ENCODE data around the gene ZNF525.
A peak's percentile ranks its signal among the peaks of the same experiment; 100 is the strongest.
"Not testable (repeated sequence)": the region's sequence is repeated elsewhere in the genome, so short reads cannot be mapped to it uniquely, and the experiment has no call there.

The ZNF525 gene

DNA sequence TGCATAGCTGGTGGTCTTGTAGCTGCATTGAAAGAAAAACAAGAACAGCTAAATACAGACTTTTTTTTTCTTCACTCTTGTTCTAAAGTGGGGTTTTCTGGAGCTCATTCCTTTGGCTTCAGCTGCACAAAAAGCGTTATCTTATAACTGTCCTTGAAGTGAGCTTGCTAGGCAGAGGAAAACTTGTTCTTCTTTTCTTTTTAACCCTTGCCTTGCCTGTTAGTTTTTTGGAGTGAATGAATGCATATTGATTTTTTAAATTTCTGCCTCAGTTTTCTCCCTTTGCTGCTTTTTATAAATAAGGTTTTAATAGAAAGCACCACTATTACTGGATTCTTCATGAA lies 31.0 kb downstream of the ZNF525 start:
- Histone ChIP-seq H3K4me1 (ENCODE audit: control insufficient read depth, insufficient read depth, low read length) (peaks cover 8% of the 10 kb centered on the region), H3K9ac (ENCODE audit: low read depth, low read length) (no peak overlapping the region), H3K9me3 (replicated peaks; ENCODE audit: low read length) (peaks cover 2% of the 10 kb centered on the region), H3K4me2 (ENCODE audit: low read length) (peak overlapping the region; percentile 87), H3K36me3 (ENCODE audit: insufficient read depth, low read length) (peaks cover 16% of the 10 kb centered on the region), H3K4me3 (ENCODE audit: low read length) (peak overlapping the region; percentile 93), H3K27me3 (ENCODE audit: control insufficient read depth, insufficient read depth, low read length) (no peaks in the 10 kb centered on the region)

- peaks cover 17% of the 10 kb centered on the region for H3K36me3 ChIP-seq (ENCODE audit: insufficient read depth, low read length)
- H3K4me1 ChIP-seq (ENCODE audit: control insufficient read depth, insufficient read depth, low read length); H3K9me3 ChIP-seq (replicated peaks; ENCODE audit: low read length); H3K27me3 ChIP-seq (ENCODE audit: control insufficient read depth, insufficient read depth, low read length); H3K4me2 ChIP-seq (ENCODE audit: low read length); H3K4me3 ChIP-seq (ENCODE audit: low read length); H3K9ac ChIP-seq (ENCODE audit: low read depth, low read length): not testable (repeated sequence)
Measured at GRCh38 chr19:53397918-53398317, 32.4 kb downstream of the ZNF525 start.

DNA sequence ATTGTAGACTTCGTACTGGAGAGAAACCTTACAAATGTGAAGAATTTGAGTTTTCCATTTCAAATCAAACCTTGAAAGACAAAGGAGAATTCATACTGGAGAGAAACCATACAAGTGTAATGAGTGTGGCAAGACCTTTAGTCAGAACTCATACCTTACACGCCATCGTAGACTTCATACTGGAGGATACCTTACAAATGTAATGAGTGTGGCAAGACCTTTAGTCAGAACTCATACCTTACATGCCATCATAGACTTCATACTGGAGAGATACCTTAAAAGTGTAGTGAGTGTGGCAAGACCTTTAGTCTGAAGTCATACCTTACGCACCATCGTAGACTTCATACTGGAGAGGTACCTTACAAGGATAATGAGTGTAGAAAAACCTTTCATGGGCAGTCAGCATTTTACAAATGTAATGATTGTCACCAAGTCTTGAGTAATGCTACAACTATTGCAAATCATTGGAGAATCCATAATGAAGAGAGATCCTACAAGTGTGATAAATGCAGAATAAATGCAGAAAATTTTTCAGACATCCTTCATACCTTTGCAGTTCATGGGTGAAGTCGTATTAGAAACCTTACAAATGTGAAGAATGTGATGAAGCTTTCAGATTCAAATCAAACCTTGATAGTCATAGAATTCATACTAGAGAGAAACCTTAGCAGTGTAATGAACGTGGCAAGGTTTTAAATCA lies 44.1 kb downstream of the ZNF525 start:
- no peak overlapping the region for H3K4me3 ChIP-seq (ENCODE audit: low read length)
- no peak overlapping the region for H3K4me2 ChIP-seq (ENCODE audit: low read length)
- no peaks in the 10 kb centered on the region for H3K27me3 ChIP-seq (ENCODE audit: control insufficient read depth, insufficient read depth, low read length)
- H3K9ac ChIP-seq (ENCODE audit: low read depth, low read length) = no peak overlapping the region
- peaks cover 41% of the 10 kb centered on the region for H3K9me3 ChIP-seq (replicated peaks; ENCODE audit: low read length)
- no peaks in the 10 kb centered on the region for H3K4me1 ChIP-seq (ENCODE audit: control insufficient read depth, insufficient read depth, low read length)
- peaks cover 50% of the 10 kb centered on the region for H3K36me3 ChIP-seq (ENCODE audit: insufficient read depth, low read length)

GRCh38 chr19:53420520-53421315 lies 55.2 kb downstream of the ZNF525 start:
- not testable (repeated sequence) for H3K4me1 ChIP-seq (ENCODE audit: control insufficient read depth, insufficient read depth, low read length); H3K4me3 ChIP-seq (ENCODE audit: low read length); H3K9me3 ChIP-seq (replicated peaks; ENCODE audit: low read length); H3K36me3 ChIP-seq (ENCODE audit: insufficient read depth, low read length); H3K9ac ChIP-seq (ENCODE audit: low read depth, low read length); H3K4me2 ChIP-seq (ENCODE audit: low read length); H3K27me3 ChIP-seq (ENCODE audit: control insufficient read depth, insufficient read depth, low read length)

DNA sequence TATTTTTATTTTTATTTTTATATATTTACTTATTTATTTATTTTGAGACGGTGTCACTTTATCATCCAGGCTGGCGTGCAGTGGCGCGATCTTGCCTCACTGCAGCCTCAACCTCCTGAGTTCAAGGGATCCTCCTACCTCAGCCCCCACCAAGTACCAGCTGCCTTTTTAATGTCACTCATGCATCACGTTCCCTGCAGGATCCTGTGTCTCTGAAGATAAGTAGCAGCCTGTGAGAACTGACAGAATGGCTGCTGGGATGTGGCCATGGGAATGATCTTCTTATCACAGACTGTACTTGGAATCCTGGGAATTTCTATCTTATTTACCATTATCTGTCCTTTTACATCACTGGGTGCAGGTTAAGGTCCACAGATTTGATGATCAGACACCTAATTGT lies 57.0 kb downstream of the ZNF525 start:
- no peak overlapping the region for H3K9ac ChIP-seq (ENCODE audit: low read depth, low read length)
- no peaks in the 10 kb centered on the region for H3K27me3 ChIP-seq (ENCODE audit: control insufficient read depth, insufficient read depth, low read length)
- H3K4me2 ChIP-seq (ENCODE audit: low read length) = no peak overlapping the region

DNA sequence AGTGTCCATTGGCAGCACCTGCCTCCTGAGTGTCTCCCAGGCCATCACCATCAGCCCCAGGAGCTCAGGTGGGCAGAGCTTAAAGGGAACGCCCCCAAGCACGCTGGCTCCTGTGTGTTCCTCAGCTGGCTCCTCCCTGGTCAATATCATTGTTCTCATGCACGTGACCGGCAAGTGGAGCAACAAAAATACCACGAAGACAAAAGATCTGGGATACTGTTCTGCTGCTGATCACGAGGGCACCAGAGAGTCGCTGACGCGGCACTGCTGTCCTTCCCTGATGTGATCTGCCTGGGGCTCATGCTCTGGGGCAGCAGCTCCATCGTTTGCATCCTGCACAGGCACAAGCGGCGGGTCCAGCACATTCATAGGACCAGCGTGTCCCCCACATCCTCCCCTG lies 57.6 kb downstream of the ZNF525 start:
- H3K27me3 ChIP-seq (ENCODE audit: control insufficient read depth, insufficient read depth, low read length); H3K4me2 ChIP-seq (ENCODE audit: low read length); H3K4me1 ChIP-seq (ENCODE audit: control insufficient read depth, insufficient read depth, low read length); H3K9me3 ChIP-seq (replicated peaks; ENCODE audit: low read length); H3K9ac ChIP-seq (ENCODE audit: low read depth, low read length); H3K4me3 ChIP-seq (ENCODE audit: low read length); H3K36me3 ChIP-seq (ENCODE audit: insufficient read depth, low read length): not testable (repeated sequence)

More for the DNA sequence above, 57.0 kb downstream of the ZNF525 start:
- H3K4me3 ChIP-seq (ENCODE audit: low read length) = no peak overlapping the region
- no peaks in the 10 kb centered on the region for H3K36me3 ChIP-seq (ENCODE audit: insufficient read depth, low read length)
- H3K9me3 ChIP-seq (replicated peaks; ENCODE audit: low read length) = peaks cover 4% of the 10 kb centered on the region
- no peaks in the 10 kb centered on the region for H3K4me1 ChIP-seq (ENCODE audit: control insufficient read depth, insufficient read depth, low read length)

DNA sequence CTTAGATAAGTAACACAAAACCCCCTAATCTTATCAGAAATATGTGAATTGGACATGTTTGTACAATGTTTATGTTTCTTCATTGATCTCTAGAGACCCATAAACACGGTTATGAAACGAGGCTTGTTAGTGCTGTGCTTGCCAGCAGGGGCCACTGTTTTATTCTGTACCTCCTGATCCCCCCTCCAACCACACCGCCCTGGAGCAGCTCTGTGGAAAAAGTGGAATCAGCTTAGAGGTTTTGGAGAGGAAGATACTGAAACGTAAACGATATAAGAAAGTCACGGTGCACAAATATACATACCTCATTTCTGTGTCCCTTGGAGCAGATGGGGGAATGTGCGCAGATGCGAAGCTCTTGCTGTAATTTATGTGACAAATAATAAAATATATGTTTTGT lies 58.2 kb downstream of the ZNF525 start:
- H3K36me3 ChIP-seq (ENCODE audit: insufficient read depth, low read length); H3K9ac ChIP-seq (ENCODE audit: low read depth, low read length); H3K4me2 ChIP-seq (ENCODE audit: low read length); H3K4me3 ChIP-seq (ENCODE audit: low read length); H3K4me1 ChIP-seq (ENCODE audit: control insufficient read depth, insufficient read depth, low read length); H3K27me3 ChIP-seq (ENCODE audit: control insufficient read depth, insufficient read depth, low read length); H3K9me3 ChIP-seq (replicated peaks; ENCODE audit: low read length): not testable (repeated sequence)

DNA sequence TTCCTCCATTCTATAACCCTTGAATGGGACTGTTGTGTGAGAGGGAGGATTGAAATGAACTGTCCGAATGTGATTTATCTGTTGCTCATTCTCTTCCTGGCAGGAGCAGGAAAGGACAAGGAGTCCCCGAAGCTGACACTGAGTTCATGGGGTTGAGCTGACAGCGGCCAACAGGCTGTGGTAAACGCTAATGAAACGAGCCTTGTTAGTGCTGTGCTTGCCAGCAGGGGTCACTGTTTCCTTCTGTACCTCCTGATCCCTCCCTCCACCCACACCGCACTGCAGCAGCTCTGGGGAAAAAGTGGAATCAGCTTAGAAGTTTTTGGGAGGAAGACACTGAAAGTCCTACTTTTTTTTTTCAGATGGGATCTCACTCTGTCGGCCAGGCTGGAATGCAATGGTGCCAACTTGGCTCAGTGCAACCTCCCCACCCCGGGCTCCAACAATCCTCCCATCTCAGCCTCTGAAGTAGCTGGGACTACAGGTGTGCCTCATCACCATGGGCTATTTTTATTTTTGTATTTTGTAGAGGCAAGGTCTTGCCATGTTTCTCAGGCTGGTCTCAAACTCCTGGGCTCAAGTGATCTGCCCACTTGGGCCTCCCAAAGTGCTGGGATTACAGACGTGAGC lies 59.6 kb downstream of the ZNF525 start:
- no peaks in the 10 kb centered on the region for H3K4me1 ChIP-seq (ENCODE audit: control insufficient read depth, insufficient read depth, low read length)
- no peaks in the 10 kb centered on the region for H3K36me3 ChIP-seq (ENCODE audit: insufficient read depth, low read length)
- H3K4me3 ChIP-seq (ENCODE audit: low read length) = no peak overlapping the region
- no peak overlapping the region for H3K9ac ChIP-seq (ENCODE audit: low read depth, low read length)
- no peaks in the 10 kb centered on the region for H3K27me3 ChIP-seq (ENCODE audit: control insufficient read depth, insufficient read depth, low read length)
- no peaks in the 10 kb centered on the region for H3K9me3 ChIP-seq (replicated peaks; ENCODE audit: low read length)
- H3K4me2 ChIP-seq (ENCODE audit: low read length) = no peak overlapping the region

DNA sequence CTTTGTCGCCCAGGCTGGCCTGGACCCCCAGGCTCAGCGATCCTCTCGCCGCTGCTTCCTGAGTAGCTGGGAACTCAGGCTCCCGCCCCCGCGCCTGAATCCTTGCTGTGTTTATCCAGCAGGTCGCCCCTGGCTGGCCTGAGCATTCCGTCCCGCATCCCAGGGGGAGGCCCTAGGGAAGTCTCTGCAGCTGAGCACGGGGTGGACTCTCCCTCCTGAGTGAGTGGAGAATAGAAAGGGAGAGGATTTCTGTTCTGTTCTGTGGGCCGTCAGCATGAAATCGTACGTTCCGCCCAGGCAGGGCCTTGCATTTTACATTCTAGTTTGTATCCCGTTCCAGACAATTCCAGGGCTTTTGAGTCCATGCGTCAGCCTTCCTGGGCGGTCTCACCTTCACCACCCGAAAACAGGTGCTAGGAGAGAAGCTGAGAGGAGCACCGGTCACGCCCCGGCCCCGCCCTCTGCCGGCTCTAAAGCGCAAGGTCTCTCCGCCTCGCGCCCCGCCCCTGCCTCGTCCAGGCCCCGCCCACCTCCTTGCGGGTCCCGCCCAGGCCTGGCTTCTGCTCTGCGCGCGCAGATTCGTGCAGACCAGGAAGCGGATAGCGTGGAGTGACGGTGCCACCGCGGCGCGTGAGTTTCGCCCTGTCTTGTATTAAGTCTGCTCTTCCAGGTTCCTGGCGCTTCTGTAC lies 66.0 kb downstream of the ZNF525 start, which contains the start of gene ZNF761:
Gene ZNF761 (plus strand): TSS at position 586 of the 689 bp plus-strand sequence. CDS start 15,285 bp downstream, outside the sequence.
- H3K4me2 ChIP-seq (ENCODE audit: low read length) = peak within 1 kb of the TSS; percentile 94
- no peaks in the 10 kb centered on the region for H3K4me1 ChIP-seq (ENCODE audit: control insufficient read depth, insufficient read depth, low read length)
- H3K9ac ChIP-seq (ENCODE audit: low read depth, low read length) = peak within 1 kb of the TSS; percentile 97
- H3K4me3 ChIP-seq (ENCODE audit: low read length) = peak within 1 kb of the TSS; percentile 96
- H3K27me3 ChIP-seq (ENCODE audit: control insufficient read depth, insufficient read depth, low read length) = no peaks in the 10 kb centered on the region
- peaks cover 12% of the 10 kb centered on the region for H3K36me3 ChIP-seq (ENCODE audit: insufficient read depth, low read length)
- H3K9me3 ChIP-seq (replicated peaks; ENCODE audit: low read length) = no peaks in the 10 kb centered on the region

DNA sequence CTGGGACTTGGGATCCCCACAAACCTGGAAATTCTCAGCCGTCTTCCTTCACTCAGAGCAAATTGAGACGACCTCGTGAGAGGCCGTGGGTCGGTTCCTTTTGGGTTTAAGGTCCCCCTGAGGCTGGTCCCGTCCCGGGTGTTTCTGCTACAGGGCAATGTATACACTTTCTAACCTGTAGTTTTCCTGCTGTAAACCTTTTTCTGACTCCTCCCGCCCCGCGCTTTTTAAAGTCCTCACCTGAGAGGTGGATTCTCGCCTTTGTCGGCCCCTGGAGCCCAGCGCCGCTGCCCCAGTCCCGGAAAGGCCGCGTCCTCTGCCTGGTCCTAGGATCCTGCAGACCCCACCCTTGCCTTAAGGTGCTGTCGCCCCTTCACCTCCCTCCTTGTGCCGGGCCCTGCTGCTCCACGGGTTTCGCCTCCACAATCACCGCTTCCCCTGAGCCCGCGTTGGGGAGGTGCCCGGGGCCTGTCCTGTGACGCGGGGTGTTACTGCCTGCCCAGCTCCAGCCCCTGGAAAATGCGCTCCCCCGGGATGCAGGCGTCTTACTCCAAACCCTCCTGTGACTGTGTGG lies 66.7 kb downstream of the ZNF525 start:
- Histone ChIP-seq H3K9ac (ENCODE audit: low read depth, low read length) (peak overlapping the region; percentile 97), H3K4me1 (ENCODE audit: control insufficient read depth, insufficient read depth, low read length) (no peaks in the 10 kb centered on the region), H3K36me3 (ENCODE audit: insufficient read depth, low read length) (peaks cover 17% of the 10 kb centered on the region), H3K4me3 (ENCODE audit: low read length) (peak overlapping the region; percentile 96), H3K4me2 (ENCODE audit: low read length) (peak overlapping the region; percentile 94), H3K27me3 (ENCODE audit: control insufficient read depth, insufficient read depth, low read length) (no peaks in the 10 kb centered on the region), H3K9me3 (replicated peaks; ENCODE audit: low read length) (no peaks in the 10 kb centered on the region)
